Stimulated activated CD8-positive, alpha-beta memory T cell treated with anti-CD3 and anti-CD28 coated beads, Interleukin-15, amount 100 ng/mL, for 4 hours (primary cell): Measurements from ENCODE around the gene NLRC5.
A peak's percentile ranks its signal among the peaks of the same experiment; 100 is the strongest.
"Not testable (repeated sequence)": the region's sequence is repeated elsewhere in the genome, so short reads cannot be mapped to it uniquely, and the experiment has no call there.

ENCODE experiments used
- DNase-seq, 2 donors: peaks; one replicate each; pipeline ENCODE4 v3.0.0-alpha.2; 2020; ENCODE audit warnings: low read depth in 2 of 2

Gene NLRC5

DNA sequence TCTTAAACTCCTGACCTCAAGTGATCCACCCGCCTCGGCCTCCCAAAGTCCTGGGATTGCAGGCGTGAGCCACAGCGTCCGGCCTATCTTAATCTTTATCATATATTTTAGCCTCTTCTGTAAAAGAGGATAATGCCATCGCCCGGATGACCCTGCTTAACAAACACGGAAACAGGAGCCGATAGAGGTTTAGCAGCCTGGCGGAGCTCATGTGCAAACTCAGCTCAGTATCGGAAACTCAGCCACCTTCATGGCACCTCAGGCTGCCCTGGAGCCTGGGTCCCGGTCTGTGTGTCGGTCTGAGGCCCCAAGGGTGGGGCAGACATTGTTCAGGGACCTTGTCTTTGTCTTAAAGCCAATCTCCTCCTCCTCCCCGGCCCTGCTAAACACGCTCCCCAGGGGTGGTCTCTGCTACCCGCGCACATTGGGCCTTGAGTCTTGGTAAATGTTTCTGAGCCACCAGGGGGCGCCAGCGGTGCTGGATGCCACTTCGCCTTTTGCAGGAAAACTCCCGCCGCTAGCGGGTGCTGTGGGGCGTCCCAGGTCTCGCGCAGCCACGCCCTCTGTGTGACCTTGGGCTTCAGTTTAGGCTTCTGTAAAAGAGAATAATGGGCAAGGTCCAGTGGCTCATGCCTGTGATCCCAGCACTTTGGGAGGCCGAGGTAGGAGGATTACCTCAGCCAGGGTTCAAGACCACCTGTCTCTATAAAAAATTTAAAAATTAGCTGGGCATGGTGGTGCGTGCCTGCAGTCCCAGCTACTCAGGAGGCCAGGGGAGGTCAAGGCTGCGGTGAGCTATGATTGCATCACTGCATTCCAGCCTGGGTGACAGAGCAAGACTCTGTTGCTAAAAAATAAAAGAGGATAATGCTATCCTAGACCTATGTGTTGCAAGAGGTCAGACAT lies 24.9 kb upstream of the NLRC5 start:
- DNase-seq: peak; percentile 76 to 83

DNA sequence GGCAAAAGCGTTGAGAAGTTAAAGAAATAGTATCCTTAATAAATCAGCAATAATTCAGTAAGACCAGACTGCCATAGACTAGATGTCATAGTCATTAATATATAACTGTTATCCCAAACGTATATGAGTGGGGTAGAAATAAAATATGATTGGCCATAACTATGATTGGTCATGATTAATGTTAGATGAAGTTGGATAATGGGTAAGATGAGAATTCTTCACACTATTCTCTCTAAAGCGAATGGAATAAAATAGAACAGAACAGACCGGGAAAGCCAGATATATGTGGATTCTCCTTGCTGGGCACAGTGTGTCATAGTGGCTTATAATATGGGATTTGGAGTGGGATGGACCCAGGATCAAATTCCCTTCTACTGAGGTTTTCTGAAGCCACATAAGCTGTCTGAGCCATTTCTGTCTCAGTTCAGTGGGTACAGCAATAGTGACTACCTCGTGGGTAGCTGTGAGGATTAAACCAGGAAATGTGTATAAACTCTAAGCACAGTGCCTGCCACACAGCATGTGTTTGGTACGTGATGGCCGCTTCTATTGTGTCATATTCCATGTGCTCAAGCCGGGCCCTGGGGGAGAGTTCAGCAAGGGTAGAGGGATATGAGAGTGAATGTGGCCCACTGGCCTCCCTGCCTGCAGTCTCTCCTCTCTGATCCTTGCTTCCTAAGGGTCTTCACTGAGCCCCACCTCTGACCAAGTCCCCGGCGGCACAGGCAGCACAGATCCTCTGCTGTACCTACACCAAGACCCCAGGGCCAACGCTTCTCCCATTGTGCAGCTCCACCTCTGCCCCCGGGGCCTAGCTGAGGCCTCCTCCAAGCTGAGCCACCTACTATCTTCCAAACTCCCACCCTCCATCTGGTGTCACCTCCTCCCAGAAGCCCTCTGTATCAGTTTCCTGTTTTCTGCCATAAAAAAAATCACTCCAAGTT lies 23.9 kb upstream of the NLRC5 start:
- no peak for DNase-seq

DNA sequence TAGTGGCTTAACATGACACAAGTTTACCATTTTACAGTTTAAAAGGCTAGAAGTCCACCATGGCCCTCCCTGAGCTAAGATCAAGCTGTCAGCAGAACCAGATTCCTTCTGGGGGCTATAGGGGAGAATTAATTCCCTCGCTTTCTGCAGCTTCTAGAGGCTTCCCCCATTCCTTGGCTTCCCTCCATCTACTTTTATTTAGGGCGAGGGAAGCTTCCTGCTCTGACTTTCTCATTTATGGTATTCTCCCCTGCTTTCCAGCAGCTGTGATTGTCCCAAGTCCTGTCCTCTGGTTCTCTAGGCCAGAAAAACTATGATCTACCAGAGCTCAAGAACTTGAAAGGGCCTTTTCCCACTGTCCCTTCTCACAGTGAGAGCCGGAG lies 23.3 kb upstream of the NLRC5 start:
- no peak for DNase-seq

DNA sequence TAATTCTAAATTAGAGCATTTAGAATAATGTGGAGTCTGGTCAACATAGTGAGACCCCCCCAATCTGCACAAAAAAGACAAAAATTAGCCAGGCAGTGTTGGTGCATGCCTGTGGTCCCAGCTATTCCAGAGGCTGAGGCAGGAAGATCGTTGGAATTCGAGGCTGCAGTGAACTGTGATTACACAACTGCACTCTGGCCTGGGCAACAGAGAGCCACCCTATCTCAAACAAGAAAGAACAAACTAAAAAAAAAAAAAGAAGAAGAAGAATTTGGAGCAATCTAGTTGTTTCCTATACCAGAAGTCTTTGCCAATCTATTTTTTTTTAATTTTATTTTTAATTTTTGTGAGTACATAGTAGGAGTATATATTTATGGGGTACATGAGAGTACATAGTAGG lies 21.6 kb upstream of the NLRC5 start:
- DNase-seq: no peak

DNA sequence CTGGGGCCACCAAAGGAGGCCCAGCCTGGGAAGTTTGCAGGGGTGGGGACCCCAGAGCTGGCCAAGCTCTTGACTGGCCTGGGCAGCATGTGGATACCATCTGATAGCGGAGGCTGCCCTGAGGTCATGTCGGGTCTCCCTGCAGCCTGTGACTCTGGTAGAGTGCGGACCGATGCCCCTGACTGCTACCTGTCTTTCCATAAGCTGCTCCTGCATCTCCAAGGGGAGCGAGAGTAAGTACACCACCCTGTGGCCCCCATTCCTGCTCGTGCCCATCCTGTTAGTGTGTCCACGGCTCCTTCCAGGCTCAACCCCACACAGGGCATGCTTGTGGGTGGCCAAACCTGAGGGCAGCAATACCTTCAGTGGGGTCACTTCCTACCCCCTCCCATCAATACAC lies 19.6 kb upstream of the NLRC5 start:
- no peak for DNase-seq

DNA sequence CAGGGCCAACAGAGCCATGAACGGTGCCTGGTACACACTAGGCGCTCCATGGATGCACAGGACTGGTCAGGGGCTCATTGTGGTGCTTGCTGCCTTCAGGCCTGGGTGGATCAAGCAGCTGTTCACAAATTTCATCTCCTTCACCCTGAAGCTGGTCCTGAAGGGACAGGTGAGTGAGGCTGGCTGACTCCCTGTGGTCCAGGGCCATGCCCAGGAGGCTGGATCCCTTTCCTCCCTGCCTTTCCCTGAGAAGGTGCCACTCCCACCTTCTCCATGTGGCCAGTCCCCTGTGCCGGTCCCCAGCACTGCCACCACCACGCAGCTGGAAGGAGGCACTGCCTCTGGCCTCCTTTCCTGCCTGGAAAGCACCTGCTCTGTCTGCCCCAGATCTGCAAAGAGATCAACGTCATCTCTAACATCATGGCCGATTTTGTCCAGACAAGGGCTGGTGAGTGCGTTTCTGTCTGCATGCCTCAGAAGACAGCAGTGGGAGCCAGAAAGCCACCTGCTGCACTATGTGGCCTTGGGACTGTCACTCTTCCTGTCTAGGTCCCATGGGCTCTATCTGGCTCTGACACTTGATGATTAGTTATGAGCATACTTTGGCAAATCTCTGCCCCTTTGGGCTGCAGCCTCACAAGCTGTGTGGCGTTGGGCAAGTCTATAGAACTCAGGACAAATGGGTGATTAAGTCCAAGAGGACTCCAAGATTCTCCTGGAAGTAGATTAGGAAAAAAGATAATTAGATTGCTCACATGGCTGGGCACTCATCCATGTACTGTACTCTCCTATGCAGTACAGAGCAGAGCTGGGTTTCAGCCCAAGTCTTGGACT lies 18.2 kb upstream of the NLRC5 start:
- no peak for DNase-seq

DNA sequence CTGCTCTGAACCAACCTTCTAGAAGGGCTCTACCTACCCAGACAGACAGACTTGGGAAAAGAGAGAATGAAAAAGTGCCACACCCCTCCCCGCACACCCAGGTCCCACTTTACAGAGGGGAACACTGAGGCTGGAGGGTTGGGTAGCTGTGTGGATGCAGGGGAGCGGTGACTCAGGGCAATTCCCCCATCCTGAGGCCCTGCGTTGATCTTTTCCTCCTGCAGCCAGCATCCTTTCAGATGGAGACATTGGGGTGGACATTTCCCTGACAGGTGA lies 17.7 kb upstream of the NLRC5 start:
- no peak for DNase-seq

DNA sequence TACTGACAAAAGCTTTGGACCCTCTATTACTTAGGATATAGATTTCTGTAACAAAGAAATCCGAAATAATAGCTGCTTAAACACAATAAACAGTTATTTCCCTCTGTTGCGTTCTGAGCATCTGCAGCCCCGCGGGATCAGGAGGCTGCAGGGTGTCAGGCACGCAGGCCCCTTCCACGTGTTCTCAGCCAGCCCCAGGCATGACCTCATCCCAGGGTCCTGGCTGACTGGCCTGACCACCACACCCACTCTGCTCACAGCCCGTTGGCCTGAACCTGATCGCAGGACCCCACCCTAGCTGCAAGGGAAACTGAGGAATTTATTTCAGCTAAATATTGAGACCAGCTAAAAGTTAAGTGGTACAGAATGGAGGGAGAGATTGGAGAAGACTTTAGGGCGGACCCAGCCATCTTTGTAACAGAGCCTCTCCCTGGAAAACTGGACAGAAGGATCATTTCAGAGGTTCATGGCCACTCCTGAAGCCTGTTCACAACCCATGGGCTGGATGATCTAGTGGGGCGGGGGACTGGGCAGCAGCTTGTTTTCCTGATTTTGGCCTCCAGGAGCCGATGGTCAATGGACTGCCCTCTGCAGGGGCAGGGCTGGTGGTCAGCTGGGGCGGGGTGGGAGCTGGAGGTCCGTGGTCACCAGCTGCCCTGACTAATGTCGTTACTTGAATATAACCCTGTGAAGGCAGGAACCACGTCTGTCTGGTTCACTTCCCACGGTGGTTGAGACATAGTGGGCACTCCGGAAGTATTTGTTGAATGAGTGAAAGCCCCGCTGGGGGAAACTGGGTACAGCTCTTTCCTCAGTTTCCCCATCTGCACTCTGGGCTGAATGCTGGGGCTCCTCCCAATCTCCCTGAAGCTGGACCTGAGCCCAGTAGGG lies 16.7 kb upstream of the NLRC5 start:
- DNase-seq: no peak

DNA sequence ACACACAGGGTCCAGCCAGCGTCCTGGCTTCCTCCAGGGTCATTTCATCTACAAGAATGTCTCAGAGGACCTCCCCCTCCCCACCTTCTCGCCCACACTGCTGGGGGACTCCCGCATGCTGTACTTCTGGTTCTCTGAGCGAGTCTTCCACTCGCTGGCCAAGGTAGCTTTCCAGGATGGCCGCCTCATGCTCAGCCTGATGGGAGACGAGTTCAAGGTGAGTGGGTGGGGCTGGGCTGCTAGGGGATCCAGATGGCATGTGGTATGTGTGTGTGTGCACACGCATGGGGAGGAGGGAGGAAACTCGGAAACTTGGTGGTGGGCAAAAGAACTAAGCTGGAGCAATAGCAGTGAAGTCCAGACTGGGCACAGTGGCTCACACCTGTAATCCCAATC lies 16.1 kb upstream of the NLRC5 start:
- no peak for DNase-seq

DNA sequence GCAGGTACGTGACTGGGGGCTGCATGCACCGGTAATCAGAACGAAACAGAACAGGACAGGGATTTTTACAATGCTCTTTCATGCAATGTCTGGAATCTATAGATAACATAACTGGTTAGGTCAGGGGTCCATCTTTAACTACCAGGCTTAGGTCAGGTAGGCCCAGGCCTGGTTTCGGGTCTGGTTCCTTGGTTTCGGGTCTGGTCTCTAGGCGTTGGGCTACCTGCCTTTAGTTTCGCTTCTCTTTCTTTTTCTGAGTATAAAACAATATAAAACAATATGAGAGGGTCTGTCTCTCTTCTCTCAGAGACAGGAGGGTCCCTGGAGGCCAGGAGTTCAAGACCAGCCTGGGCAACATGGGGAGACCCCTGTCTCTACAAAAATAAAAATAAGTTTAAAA lies 15.5 kb upstream of the NLRC5 start:
- DNase-seq: not testable (repeated sequence)

DNA sequence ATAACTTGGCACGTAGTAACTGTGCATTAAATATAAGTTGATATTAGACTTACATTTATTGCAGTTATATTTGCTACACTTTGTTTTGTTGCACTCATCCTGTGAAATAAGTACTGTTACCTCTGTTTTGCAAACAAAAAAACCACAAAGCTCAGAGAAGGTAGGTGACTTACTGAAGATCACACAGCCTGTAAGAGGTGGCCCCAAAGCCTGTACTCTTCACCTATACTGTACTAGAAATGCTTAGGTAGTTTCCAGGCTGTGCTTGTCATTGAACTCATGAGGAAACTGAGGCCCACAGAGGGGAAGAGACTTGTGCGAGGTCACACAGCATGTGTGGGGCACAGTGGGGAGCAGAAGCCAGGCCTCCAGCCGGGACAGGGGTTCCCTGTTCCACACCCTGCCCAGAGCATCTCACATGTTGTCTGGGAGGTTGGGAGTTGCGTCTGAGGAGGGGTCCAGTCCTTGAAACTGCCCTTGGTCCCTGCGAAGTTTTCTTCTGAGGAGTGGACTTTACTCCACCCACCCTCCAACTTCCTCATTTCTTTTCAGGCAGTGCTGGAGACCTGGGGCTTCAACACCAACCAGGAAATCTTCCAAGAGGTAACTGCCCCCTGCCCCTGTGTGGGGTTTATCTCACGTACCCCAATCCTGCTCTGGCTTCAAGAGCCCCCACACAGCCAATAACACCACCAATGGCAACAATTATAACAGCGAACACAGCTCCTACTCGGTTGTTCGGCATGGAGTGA lies 14.6 kb upstream of the NLRC5 start:
- no peak for DNase-seq

DNA sequence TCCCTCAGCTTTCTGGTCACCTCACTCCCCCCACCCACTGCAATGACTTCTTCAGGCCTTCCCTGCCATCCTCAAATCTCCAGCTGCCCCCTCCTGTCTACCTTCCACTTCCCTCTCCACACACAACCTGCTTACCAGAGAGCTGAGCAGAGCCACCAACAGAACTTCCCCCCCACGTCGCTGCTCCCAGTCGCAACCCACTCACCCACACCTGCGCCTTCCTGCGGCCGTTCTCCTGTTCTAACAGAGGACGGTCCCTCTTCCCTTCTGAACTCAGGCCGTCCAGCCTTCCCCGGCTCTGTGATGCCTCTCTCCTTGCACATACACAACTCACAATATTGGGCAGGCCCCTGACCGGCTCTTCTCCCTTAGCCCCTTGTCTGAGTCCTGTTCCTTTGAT lies 13.6 kb upstream of the NLRC5 start:
- DNase-seq: no peak

DNA sequence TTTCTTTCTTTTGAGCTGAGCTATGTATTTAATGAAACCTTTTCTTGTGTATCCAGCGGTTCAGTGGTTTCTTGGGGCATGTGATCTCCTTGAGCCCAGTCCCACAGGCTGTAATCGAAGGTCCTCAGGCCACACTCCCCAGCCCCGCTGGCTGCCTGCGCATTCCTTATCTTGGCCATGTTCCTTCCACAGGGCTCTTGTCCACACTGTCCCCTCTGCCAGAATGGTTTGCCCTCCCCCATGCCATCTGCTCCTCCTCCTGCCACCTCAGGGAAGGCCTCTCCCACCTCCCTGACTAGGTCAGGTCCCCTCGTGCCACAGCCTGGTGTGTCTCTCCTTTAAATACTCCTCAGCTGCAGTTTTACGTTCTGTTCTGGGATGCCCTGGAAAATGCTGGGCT lies 12.1 kb upstream of the NLRC5 start:
- no peak for DNase-seq

DNA sequence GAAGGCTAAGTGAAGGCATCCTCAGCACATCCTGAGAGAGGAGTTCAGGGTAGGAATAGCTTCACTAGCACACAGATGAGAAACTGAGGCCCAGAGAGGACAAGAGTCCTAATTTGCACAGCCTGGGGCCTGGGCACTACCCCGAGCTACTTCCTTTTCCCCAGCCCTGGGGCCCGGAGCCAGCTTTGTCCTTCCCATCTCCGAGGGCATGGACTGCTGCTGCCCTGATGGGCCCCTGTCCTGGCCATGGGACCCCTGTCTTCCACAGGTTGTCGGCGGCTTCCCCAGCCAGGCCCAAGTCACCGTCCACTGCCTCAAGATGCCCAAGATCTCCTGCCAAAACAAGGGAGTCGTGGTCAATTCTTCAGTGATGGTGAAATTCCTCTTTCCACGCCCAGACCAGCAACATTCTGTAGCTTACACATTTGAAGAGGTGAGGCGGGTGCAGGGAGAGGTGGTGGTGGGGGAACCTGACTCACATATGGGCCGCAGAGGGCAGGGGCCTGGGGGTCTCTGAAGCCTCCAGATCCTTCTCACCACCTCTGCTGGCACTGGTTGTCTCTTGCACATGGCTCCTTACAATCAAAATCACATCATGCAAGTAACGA lies 11.4 kb upstream of the NLRC5 start:
- no peak for DNase-seq

DNA sequence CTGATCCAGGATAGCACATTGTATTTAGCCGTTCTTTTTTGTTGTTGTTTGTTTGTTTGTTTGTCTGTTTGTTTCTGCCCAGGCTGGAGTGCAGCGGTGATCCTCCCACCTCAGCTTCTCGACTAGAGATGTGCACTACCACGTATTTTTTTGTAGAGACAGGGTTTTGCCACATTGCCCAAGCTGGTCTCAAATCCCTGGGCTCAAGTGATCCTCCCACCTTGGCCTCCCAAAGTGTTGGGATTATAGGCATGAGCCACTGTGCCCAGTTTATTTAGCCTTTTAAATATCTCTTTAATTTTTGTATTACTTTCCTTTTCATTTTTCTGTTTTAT lies 9.2 kb upstream of the NLRC5 start:
- DNase-seq: no peak

DNA sequence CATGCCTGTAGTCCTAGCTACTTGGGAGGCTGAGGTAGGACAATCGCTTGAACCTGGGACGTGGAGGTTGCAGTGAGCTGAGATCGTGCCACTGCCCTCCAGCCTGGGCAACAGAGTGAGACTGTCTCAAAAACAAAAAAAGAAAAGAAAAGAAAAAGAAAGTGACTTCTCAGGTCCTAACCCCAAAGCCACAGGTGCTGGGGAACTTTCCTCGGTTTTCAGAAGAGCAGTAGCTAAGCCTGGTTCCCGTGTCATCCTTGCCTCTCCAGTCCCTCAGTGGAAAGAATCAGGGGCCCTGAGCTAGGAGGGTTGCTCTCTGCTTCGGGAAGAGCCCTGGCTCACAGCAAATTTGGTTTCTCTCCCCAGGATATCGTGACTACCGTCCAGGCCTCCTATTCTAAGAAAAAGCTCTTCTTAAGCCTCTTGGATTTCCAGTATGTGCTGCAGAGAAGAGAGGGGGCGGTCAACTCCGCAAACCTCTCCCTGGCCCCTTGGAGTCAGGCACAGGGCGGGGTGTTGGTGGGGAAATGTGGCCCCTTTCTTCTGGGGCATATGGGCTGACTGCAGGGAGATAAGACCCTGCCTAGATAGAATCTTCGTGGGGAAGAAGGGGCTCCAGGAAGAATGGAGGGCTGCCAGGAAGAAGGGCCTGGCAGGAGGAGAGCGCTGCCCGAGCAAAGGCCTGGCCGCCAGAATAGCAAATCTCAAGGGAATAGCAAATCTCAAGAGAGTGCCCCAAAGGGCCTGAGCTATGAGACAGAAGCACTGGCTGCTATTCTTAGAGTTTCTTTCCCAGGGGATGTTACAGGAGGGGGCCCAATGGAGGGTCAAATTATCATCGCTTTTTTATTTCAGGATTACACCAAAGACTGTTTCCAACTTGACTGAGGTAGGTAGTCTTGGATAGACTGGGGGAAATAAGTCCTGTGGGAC lies 8.3 kb upstream of the NLRC5 start:
- DNase-seq: no peak

DNA sequence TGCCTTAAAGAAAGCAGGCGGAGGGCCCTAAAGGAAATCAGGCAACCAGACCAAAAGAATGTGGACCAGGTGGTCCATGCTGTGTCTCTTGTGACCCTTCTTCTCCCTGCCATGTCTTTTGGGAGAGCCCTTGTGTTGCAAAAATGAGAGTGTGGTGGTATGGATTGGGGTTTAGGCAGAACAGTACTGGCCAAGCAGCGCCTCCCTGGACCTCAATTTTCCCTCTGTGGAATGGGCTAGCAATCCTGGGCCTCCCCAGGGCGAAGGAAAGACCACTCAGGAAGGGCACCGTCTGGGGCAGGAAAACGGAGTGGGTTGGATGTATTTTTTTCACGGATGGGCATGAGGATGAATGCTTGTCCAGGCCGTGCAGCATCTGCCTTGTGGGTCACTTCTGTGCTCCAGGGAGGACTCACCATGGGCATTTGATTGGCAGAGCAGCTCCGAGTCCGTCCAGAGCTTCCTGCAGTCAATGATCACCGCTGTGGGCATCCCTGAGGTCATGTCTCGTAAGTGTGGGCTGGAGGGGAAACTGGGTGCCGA lies 7.6 kb upstream of the NLRC5 start:
- DNase-seq: no peak

DNA sequence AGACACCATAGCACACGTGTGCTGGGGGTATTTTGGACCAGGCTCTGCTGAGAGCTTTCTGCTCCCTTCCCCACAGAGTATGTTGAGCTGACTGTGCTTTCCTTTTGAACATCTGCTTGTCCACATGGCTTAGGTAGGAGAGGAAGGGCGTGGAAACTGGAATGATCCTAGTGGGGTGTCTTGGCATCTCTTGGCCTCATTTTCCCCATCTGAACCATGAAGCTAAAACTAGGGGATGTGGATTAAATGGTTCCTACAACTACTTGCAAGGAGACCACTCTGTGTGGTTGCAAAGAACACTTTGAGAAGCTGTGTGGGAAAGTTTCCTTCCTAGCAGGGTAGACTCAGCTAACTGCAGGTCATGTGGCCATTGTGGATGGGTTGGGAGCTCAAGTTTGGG lies 6.7 kb upstream of the NLRC5 start:
- no peak for DNase-seq
